GM18511 (cell line): Measurements from ENCODE around the gene TMSB15C.
"Not testable (repeated sequence)": the region's sequence is repeated elsewhere in the genome, so short reads cannot be mapped to it uniquely, and the experiment has no call there.

Source experiments
- ATAC-seq: cut with Tn5 transposase; IDR thresholded peaks from one replicate; pipeline ENCODE4 v1.9.1; 2021; ENCODE audit warnings: mild to moderate bottlenecking, moderate library complexity; ENCODE audit not compliant: unreplicated experiment

Gene TMSB15C

GRCh38 chrX:104075778-104076445 lies at the start of gene TMSB15C:
Gene TMSB15C, minus strand, starts transcription at chrX:104076236.
- ATAC-seq: peak; percentile 99

- peak; percentile 63 for ATAC-seq
Observed at GRCh38 chrX:104122829-104123228, 46.8 kb upstream of the TMSB15C start.

GRCh38 chrX:104118765-104119164 lies 42.7 kb upstream of the TMSB15C start:
- no peak for ATAC-seq

- no peak for ATAC-seq
Observed at GRCh38 chrX:104117759-104118158, 41.7 kb upstream of the TMSB15C start.

GRCh38 chrX:104113222-104113965 lies 37.4 kb upstream of the TMSB15C start:
- ATAC-seq: peak; percentile 42

- peak; percentile 81 for ATAC-seq
Observed at GRCh38 chrX:104112326-104112951, 36.4 kb upstream of the TMSB15C start, which contains the start of gene ZCCHC18. Gene ZCCHC18, plus strand, starts transcription at chrX:104112523. Its CDS starts 1,589 bp downstream, at chrX:104114112.

GRCh38 chrX:104110491-104111240 lies 34.6 kb upstream of the TMSB15C start:
- ATAC-seq: peak; percentile 39

- no peak for ATAC-seq
Observed at GRCh38 chrX:104108955-104109354, 32.9 kb upstream of the TMSB15C start.

- ATAC-seq: no peak
Observed at GRCh38 chrX:104105330-104106262, 29.6 kb upstream of the TMSB15C start.

- ATAC-seq: no peak
Observed at GRCh38 chrX:104104676-104105075, 28.6 kb upstream of the TMSB15C start.

- no peak for ATAC-seq
Observed at GRCh38 chrX:104098919-104099318, 22.9 kb upstream of the TMSB15C start.

GRCh38 chrX:104098151-104098808 lies 22.2 kb upstream of the TMSB15C start:
- ATAC-seq: peak; percentile 82

- ATAC-seq: no peak
Observed at GRCh38 chrX:104085919-104086318, 9.9 kb upstream of the TMSB15C start.

- no peak for ATAC-seq
Observed at GRCh38 chrX:104085477-104085876, 9.4 kb upstream of the TMSB15C start.

- no peak for ATAC-seq
Observed at GRCh38 chrX:104084534-104085277, 8.7 kb upstream of the TMSB15C start.

- ATAC-seq: no peak
Observed at GRCh38 chrX:104084063-104084462, 8.0 kb upstream of the TMSB15C start.

- ATAC-seq: not testable (repeated sequence)
Observed at GRCh38 chrX:104077854-104078253, 1.8 kb upstream of the TMSB15C start.

GRCh38 chrX:104062636-104063035 lies 13.4 kb downstream of the TMSB15C start:
- not testable (repeated sequence) for ATAC-seq

GRCh38 chrX:104054956-104055355 lies 21.1 kb downstream of the TMSB15C start:
- ATAC-seq: not testable (repeated sequence)
